Vagina (tissue), 2 donors: ENCODE measurements around the gene WDR3.

Experiments
- CTCF ChIP-seq, 3 experiments: fragments of 450-650 bp in 2 of 3; fragments of 200-600 bp in 1 of 3; sonication (generic) in 1 of 3; IDR thresholded peaks; one replicate each; pipeline ENCODE4 v1.5.1; 2017 to 2019; ENCODE audit warnings: antibody characterized with exemption in 3 of 3, mild to moderate bottlenecking in 2 of 3, moderate library complexity in 2 of 3
- POLR2A ChIP-seq, 2 donors: fragments of 450-650 bp; IDR thresholded peaks; one replicate each; pipeline ENCODE4 v1.6.1; 2017; ENCODE audit warnings: antibody characterized with exemption in 2 of 2, mild to moderate bottlenecking in 2 of 2, moderate library complexity in 2 of 2
- POLR2AphosphoS5 ChIP-seq, 2 donors: sonication (generic); formaldehyde crosslinking; IDR thresholded peaks; one replicate each; pipeline ENCODE4 v1.9.0; 2017; ENCODE audit warnings: antibody characterized with exemption in 2 of 2, mild to moderate bottlenecking in 2 of 2, low read depth in 1 of 2; ENCODE audit not compliant: insufficient read depth in 1 of 2

GRCh38 chr1:117976381-117976780 lies 46.8 kb downstream of the WDR3 start:
- TF ChIP-seq POLR2A (IDR thresholded peaks at IDR 0.05) (no peak), CTCF (IDR thresholded peaks at IDR 0.05) (no peak), POLR2AphosphoS5 (IDR thresholded peaks at IDR 0.05; ENCODE audit: insufficient read depth in 1 of 2, low read depth in 1 of 2) (no peak)
